HG03103 (cell line): ENCODE results near the gene U2AF2.

Source experiments
- ATAC-seq: cut with Tn5 transposase; IDR thresholded peaks from one replicate; pipeline ENCODE4 v1.9.1; 2021; ENCODE audit warnings: low read depth; ENCODE audit not compliant: unreplicated experiment

U2AF2 gene

DNA sequence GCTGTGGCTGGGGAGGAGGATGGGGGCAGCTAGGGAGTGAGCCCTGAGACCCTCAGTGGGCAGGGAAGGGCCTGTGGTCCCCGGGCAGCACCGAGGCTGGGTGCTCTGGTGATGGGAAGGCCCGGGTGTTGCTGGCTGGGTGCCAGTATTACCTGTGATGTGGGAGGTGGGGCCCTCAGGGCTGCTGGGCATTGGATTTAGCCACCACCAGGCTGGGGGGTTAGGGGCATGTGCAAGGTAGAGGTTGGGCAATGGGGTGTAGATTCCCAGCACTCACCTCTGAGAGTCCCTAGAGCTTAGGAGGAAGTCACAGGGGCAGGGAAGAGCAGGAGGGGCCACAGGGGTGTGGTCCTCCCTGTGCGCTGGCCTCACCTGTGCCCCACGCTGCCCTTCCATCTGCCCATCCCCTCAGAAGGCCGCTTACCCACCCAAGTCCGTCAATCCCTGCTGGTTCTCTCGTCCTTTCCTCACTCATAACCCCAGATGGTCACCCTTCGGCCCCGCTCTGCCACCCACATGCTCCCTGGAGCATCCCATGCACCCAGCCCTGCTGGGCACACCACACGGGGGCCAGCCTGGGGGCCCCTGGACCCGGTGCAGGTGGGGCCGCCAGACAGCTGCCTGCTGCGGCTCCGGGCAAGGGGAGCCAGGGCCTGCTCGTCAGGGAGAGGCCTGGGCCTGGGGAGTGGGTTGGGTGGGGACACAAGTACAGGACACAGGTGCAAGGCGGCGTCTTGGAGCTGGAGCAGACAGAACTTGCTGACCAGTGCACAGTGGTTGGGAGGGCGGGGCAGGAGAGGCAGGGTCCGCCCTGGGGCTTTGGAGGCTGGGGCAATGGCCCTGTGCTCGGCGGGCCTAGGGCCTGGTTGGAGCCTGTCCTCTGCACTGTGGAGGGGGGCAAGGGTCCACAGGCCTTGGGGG is 32.7 kb downstream of the U2AF2 start:
- no peak for ATAC-seq

DNA sequence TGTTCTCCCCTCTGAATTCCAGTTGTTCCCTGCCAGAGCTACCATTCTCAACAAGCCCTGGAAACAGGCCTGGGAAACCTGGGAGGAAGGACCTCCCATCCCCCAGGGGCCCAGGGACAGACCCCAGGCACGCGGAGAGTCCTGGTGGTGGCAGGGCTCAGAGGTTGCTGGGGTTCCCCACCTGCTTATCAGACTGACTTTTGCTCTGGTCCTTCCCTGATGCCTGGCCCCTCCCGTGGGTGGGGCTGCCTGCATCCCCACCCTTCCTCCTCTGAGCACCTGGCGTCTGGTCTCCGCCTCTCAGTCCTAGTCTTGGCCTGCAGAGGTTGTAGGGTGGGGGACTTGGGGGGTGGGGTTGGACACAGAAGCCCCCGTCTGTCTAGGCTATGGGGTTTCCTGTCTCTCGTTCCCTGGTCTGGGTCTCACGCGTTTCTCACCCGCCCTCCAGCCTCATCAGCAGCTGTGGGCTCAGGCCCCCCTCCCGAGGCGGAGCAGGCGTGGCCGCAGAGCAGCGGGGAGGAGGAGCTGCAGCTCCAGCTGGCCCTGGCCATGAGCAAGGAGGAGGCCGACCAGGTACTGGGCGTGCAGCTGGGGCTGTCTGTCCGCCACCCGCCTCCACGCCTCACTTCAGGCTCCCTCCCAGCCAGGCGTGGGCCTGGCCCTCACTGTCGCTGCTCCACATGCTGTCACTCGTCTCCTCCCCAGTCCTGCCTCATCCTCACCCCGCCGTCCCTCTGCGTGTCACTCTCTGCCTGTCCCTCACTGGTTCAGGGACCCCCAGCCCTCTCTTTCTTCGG is 33.8 kb downstream of the U2AF2 start:
- ATAC-seq: no peak

DNA sequence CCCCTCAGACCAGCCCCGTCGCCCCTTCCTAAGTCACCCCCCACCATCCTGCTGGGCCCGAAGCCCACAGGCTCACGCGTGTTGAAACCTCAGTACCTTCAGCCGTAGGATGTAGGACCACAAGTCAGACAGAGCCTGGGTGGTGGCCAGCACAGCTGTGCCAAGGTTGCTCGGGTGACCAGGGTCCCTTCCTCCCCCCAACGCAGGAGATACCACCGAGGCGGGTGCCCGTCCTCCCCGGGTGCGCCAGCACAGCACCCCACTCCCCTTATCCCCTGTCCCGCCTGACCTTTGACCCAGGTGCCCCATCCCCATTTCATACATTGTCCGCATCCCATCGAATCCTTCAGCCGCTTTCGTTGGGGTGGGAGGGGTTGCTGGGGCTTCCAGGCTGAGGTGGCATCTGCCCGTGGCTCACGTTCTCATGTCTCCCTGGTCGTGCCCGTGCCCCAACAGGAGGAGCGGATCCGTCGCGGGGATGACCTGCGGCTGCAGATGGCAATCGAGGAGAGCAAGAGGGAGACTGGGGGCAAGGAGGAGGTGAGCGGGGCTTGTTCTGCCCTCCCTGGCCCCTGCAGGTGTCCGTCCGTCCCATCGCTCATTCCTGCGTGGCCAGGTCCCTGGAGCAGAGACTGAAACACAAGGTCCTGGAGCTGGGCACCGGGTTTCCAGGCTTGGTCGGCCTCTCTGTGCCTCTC is 34.7 kb downstream of the U2AF2 start:
- no peak for ATAC-seq

DNA sequence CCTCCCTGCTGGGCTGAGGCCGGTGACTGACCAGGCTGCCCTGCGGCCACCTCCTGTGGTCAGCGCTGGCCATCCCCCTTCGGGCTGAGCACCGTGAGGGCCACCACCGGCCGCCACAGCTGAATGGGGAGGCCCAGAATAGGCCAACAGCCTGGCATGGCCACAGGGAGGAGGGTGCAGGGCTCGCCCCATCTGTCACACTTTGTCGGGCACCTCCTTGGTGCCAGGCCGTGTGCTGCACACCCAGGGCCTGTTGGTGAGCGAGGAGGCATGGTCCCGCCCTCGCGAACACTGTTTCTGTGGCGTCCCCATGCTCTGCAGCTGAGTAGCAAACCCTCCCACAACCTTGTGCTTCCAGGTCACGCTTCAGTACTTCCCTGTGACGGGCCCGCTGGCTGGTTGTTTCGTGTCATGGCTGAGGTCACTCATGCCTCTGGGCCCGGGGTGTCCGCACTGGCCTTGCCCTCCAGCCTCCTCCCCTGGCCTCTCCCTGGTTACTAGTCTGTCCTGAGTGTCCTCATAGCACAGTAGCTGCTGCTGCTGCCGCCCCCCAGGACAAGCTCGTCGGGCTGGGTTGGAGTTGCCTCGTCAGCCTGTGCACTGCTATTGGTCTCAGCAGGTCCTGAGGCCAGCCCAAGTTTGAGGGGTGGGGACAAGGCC is 35.4 kb downstream of the U2AF2 start:
- ATAC-seq: no peak

DNA sequence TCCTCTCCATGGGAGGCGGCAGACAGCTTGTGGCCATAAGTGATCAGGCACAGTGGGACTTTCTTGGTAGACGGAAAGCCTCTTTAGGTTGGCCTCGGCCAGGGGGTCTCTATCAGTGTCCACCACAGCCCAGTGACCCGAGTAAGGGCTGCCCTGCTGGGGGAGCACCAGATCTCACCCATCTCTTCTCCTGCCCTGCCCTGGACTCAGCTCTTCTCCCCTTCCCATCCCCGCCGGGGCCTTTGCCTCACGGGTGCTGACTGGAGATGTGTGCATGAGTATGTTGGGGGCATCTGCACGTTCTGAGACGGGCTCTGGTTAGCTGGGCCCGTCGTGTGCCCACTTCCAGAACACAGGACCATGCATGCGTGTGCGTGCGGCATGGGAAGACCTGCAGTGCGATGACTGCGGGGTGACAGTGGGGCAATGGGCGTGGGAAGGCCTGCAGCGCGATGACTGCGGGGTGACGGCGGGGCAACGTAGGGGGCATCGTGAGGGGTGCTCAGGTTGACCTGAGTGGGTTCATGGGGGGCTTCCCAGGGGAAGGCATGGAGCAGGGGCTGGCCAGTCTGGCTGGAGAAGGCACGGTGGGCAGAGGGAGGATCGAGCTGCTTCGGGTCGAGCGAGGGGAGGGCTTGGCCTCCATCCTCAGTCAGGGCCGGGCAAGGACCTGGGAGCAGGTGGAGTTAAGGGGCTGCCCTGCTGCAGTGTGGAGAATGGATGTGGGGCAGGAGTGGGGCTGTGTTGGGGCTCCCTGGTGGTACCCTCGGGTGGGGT is 36.1 kb downstream of the U2AF2 start:
- ATAC-seq: no peak

DNA sequence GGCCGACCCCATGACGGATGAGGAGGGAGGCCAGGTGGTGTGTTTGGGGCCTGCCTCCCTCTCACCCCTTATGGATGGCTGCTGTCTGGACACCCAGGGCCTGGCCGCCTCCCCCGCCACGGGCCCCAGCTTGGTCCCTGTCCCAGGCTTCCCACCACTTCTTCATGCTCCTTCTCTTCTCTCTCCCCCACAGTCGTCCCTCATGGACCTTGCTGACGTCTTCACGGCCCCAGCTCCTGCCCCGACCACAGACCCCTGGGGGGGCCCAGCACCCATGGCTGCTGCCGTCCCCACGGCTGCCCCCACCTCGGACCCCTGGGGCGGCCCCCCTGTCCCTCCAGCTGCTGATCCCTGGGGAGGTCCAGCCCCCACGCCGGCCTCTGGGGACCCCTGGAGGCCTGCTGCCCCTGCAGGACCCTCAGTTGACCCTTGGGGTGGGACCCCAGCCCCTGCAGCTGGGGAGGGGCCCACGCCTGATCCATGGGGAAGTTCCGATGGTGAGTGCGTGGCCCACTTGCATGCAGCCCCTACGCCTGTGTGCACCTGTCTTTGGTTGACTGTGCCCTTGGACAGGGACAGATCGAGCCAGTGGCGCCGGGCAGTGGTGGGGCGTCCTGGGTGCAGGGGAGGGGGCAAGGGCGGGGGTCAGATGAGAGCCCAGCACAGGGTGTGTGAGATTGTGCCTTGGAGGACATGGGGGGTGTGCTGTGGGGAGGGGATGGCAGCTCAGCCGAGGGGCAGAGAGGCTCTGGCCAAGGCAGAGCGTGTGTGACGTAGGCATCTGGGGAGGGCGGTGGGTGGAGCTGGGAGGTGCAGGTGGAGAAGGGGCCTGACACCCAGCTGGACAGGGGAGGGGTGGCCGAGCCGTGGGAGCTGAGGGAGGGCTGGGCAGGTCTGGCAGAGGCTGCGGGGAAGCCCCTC is 37.0 kb downstream of the U2AF2 start:
- ATAC-seq: no peak

DNA sequence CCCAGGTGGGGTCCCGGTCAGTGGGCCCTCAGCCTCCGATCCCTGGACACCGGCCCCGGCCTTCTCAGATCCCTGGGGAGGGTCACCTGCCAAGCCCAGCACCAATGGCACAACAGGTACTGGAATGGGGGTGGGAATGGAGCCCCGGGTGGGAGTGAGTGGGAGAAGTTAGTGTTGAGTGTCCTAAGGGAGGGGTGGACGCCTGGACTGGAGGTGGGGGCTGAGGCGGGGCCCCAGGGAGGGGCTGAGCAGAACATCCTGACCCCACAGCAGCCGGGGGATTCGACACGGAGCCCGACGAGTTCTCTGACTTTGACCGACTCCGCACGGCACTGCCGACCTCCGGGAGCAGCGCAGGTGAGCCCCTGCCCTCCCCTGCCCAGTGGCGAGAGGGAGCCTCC is 37.8 kb downstream of the U2AF2 start:
- ATAC-seq: no peak

DNA sequence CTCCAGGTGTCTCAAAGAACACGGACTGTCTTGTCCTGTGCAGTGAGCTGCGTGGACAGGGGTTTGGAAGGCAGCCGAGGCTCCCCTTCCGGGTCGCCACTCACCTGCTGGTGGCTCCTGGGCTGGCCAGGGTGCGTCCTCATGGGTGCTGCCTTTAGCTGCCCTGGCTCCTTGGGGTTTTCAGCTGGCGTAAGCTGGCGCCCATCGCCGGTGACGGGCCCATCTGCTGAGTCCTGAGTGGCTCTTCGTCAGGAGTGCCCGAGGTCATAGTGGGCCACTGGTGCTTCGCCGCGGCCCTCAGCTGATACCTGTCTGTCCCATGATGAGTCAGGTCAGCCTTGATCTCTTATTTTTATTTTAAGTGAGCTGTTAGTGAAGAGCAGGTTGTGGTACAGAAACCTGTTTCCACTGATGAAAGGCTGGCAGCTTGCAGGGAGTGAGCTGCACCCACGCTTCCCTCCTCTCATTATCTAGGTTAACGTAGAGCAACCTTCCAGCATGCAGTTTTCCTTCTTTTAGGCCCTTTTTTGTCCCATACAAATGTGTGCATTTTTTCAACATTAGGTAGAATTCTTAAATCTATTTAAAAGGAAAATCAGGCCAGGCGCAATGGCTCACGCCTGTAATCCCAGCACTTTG is 38.6 kb downstream of the U2AF2 start:
- ATAC-seq: no peak

DNA sequence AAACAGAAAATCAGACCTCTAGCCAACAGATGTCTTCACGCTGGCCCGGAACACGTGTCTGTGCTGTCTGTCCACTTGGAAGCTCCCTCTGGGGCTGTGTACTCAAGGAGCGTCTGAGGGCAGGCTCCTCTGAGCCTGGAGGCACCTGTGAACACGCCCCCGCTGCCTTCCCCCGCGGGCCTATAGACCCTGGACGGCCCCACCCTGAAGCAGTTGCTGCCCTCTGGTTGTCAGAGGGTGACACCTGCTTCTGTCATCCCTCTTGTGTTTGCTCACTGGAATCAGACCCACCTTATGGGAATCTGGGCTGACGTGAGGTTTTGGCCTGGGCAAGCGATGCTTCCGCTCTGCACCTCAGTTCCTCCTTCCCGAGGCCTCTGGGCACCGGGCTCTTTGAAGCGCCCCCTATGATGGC is 39.4 kb downstream of the U2AF2 start:
- no peak for ATAC-seq

DNA sequence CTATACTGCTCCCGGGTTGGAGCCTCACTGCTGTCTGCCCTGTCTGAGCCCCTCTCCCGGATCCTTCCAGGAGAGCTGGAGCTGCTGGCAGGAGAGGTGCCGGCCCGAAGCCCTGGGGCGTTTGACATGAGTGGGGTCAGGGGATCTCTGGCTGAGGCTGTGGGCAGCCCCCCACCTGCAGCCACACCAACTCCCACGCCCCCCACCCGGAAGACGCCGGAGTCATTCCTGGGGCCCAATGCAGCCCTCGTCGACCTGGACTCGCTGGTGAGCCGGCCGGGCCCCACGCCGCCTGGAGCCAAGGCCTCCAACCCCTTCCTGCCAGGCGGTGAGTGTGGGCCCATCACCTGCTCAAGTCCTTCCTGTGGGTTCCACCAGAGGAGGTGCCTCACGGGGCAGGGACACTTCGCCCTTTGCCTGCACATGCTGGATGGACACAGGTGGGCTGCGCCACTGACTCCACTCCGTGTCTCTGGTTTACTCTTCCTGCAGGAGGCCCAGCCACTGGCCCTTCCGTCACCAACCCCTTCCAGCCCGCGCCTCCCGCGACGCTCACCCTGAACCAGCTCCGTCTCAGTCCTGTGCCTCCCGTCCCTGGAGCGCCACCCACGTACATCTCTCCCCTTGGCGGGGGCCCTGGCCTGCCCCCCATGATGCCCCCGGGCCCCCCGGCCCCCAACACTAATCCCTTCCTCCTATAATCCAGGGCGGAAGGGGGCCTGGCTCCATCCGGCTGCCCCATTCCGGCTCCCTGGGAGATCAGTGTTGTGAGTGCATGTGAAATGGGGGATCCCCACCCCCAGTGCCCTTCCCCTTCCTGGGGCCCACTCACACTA is 40.0 kb downstream of the U2AF2 start:
- ATAC-seq: no peak

DNA sequence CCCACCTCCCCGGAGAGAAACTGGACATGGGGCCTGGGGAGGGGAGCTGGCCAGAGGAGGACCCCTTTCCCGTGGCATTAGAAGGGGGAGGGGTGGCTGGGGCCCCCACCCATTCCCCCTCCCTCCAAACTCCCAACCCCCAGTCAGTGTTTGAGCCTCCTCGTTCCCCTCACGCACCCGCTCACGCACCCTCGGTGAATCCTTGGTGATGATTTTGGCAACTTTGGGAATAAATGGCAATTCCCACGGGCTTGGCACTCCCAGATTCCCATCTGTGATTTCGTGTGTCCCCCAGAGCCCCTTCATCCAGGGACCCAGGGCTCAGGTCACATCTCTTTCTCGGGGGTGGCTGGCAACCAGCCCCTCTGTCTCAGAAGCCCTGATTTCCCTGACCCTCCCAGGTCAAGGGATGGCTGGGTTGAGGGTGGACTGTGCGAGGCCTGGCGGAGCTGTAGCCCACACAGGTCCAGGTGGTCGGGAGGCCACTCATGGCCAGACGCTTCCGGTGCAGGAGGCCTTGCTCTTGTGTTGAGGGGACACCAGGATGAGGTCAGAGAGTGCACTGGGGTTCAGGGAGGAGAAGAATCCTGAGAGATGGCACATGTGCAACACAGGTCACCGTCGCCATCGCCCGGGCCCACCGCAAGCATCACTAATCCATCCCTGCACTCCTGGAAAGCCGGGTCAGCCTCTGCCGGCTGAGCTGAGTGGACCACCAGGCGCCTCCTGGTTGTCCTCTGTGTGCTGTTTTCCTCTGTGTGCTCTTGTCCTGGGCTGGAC is 40.9 kb downstream of the U2AF2 start:
- ATAC-seq: no peak

DNA sequence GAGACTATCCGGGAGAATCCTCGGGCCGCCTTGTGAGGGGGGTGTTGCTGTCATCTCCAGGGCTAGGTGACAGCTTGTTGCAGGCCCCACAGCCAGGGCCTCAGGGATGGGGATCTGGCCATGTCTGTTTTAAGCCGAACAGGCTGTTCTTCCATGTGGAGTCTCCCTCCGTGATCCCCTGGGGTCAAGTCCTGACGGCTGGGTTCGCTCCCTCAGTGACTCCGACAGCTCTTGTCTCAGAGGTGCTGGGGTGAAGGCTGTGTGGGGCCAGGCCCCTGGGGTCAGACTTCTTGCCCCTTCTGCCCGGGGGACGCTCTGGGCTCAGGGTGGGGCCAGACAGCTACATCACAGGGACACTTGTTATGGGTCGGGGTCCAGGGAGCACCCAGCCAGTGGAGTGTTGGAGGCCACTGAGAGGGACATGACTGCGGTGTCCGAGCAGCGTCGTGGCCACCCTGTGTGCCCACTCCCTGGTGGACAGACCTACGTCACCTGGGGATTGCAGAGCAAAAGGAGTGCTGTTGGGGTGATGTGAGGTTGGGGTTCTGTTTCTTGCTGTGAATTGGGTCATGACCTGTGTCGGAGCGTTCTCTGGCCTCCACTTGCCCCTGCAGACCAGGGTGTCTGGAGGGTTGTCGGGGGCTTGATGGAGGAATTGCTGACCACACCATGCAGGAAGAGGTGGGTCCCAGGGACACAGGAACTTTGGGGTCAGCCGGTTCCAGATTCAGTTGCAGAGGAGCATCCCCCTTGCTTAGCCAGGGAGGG is 41.6 kb downstream of the U2AF2 start:
- ATAC-seq: no peak

DNA sequence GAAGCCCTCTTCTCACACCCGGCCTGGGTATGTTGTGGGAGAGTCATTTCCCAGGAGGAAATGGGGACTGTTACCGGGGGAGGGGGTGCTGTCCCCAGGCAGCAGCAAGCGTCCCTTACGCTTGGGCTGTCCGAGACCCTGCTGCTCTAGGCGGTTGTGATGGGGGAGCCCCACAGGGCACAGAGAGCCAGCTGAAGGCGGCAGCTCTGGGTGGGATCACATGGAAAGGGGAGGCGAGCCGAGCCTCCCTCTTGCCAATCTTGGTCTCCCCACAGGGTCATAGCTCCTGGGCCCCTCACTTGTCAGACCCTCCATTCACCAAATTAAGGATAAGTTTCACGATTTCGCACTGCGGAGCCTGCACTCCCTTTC is 42.2 kb downstream of the U2AF2 start:
- ATAC-seq: no peak

DNA sequence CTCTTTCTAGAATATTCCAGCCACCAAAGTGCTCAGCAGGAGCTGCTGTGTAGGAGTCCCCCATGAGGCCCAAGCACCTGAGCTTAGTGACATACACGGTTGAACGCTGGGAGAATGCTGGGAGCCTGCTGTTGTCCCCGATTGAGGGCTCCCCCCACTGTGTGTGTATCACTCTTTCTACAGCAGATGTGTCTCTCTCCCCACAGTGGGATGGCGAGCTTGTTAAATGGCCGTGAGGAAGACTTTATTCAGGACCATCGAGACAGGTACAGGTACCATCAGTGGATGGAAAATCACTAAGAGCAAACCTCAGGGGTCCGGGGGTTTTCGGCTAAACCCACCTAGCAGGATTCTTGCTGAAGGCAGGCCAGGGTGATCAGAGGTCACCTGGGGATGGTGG is 42.9 kb downstream of the U2AF2 start:
- ATAC-seq: no peak

DNA sequence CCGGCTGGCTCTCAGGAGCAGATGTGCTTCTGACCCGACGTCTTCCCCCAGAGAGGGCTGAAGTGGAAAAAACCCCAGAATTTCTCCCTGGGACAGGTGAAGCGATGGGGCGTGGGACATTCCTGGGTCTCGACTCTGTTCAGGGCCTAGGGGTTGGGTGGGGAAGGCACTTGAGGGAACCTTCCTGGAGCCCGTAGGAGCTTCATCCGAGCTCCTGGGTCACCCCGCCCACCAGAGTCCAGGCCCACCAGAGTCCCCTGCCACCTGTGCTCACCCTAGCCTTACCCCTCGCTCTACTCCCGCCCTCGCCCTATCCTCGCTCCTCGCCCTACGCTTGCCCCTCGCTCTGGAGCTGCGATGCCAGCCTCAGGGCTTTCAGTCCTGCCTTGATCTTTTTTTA is 43.4 kb downstream of the U2AF2 start:
- ATAC-seq: no peak

DNA sequence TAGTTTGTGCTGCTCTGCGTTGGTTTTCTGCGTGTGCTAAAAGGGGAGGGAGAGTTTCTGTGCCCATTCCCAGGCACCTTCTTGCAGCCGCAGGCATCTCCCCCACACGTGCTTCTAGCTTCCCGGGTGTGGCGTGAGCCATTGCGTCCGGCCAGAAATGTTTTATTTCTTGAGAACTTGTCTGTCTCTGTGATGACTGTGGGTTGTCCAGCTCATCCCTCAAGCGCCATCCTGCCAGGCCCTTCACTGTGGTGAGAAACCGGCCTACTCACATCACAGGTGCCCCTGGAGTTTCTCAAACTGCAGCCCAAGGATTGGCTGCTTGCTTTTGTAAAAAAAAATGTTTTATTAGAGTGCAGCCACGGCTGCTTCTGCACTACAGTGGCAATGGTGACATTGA is 44.4 kb downstream of the U2AF2 start:
- no peak for ATAC-seq
